WTC11 (cell line): Measurements from ENCODE around the gene ZAR1.

Experiments
- CTCF ChIP-seq: fragments of 200-600 bp; IDR thresholded peaks from 2 replicates; pipeline ENCODE4 v1.8.0; 2022; ENCODE audit warnings: antibody characterized with exemption
- IRF1 ChIP-seq: sonication (generic); formaldehyde crosslinking; IDR thresholded peaks from 2 replicates; pipeline ENCODE4 v1.8.0; 2023; ENCODE audit warnings: missing genetic modification reagents
- MAX ChIP-seq: sonication (generic); formaldehyde crosslinking; IDR thresholded peaks from 2 replicates; pipeline ENCODE4 v1.8.0; 2022; ENCODE audit warnings: mild to moderate bottlenecking, missing genetic modification reagents
- NR2C2 ChIP-seq: sonication (generic); formaldehyde crosslinking; IDR thresholded peaks from 2 replicates; pipeline ENCODE4 v1.8.0; 2022; ENCODE audit warnings: mild to moderate bottlenecking, missing genetic modification reagents
- ZNF263 ChIP-seq: sonication (generic); formaldehyde crosslinking; IDR thresholded peaks from 2 replicates; pipeline ENCODE4 v1.8.1; 2022; ENCODE audit warnings: low read depth, mild to moderate bottlenecking, moderate library complexity, missing genetic modification reagents
- TF ChIP-seq, protein P1 (sequence below): sonication (generic); formaldehyde crosslinking; IDR thresholded peaks from 2 replicates; pipeline ENCODE4 v1.8.1; 2023; ENCODE audit warnings: mild to moderate bottlenecking, missing genetic modification reagents

- no peak for TF ChIP-seq CTCF
- no peak for TF ChIP-seq MAX (CRISPR knock-in tag)
- TF ChIP-seq IRF1 (CRISPR knock-in tag) = no peak
- TF ChIP-seq, protein P1, sequence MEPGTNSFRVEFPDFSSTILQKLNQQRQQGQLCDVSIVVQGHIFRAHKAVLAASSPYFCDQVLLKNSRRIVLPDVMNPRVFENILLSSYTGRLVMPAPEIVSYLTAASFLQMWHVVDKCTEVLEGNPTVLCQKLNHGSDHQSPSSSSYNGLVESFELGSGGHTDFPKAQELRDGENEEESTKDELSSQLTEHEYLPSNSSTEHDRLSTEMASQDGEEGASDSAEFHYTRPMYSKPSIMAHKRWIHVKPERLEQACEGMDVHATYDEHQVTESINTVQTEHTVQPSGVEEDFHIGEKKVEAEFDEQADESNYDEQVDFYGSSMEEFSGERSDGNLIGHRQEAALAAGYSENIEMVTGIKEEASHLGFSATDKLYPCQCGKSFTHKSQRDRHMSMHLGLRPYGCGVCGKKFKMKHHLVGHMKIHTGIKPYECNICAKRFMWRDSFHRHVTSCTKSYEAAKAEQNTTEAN = no peak
- TF ChIP-seq ZNF263 (CRISPR knock-in tag) = no peak
- no peak for TF ChIP-seq NR2C2 (CRISPR knock-in tag)
Observed at GRCh38 chr4:48450740-48451139, 39.3 kb upstream of the ZAR1 start.
